HG03342 (cell line): Measurements from ENCODE around the gene NLGN2.

Experiments used
- ATAC-seq: cut with Tn5 transposase; IDR thresholded peaks from one replicate; pipeline ENCODE4 v1.9.1; 2021; ENCODE audit warnings: mild to moderate bottlenecking, moderate library complexity; ENCODE audit not compliant: unreplicated experiment

NLGN2 gene

GRCh38 chr17:7391307-7391706, 16.3 kb upstream of the NLGN2 start:
- ATAC-seq: no peak

- no peak for ATAC-seq
Observed at GRCh38 chr17:7392696-7393612, 14.7 kb upstream of the NLGN2 start.

GRCh38 chr17:7393613-7394451, 13.8 kb upstream of the NLGN2 start:
- ATAC-seq: peak; percentile 39

GRCh38 chr17:7394452-7395191, 13.0 kb upstream of the NLGN2 start, which contains the start of gene PLSCR3:
Gene PLSCR3 (minus strand): TSS chr17:7394525. CDS start chr17:7394110, 415 bp downstream.
- ATAC-seq: peak; percentile 72

- ATAC-seq: no peak
Observed at GRCh38 chr17:7396147-7396546, 11.5 kb upstream of the NLGN2 start.

- no peak for ATAC-seq
Observed at GRCh38 chr17:7398612-7399011, 9.0 kb upstream of the NLGN2 start.

- ATAC-seq: no peak
Observed at GRCh38 chr17:7403043-7403726, 4.5 kb upstream of the NLGN2 start.

- ATAC-seq: no peak
Observed at GRCh38 chr17:7403727-7403976, 4.0 kb upstream of the NLGN2 start.

GRCh38 chr17:7403977-7404736, 3.5 kb upstream of the NLGN2 start, which contains the start of gene TMEM256:
Gene TMEM256 (minus strand): TSS chr17:7404097. CDS start chr17:7404084, 13 bp downstream.
- ATAC-seq: peak; percentile 88

- ATAC-seq: peak; percentile 15
Observed at GRCh38 chr17:7404737-7405349, 2.8 kb upstream of the NLGN2 start.

GRCh38 chr17:7405350-7406234, 2.1 kb upstream of the NLGN2 start:
- ATAC-seq: no peak

GRCh38 chr17:7406235-7406825, 1.3 kb upstream of the NLGN2 start:
- no peak for ATAC-seq

GRCh38 chr17:7407082-7407481, 563 bp upstream of the NLGN2 start:
- no peak for ATAC-seq

- no peak for ATAC-seq
Observed at GRCh38 chr17:7408252-7408727, 645 bp downstream of the NLGN2 start.

GRCh38 chr17:7408863-7409262, 1.2 kb downstream of the NLGN2 start:
- no peak for ATAC-seq

- ATAC-seq: no peak
Observed at GRCh38 chr17:7409716-7410115, 2.1 kb downstream of the NLGN2 start.

GRCh38 chr17:7410634-7411426, 3.2 kb downstream of the NLGN2 start:
- ATAC-seq: no peak
